ENCODE results near the gene SRSF11. TPM values are rescaled to one million over a fixed set of nuclear protein-coding genes. Genes with fewer than 3 reads are reported as not detected.

SRSF11 gene
- total and polyA plus RNA-seq, 2 of the 4 experiments (the other 2 are of a cell fraction), result 94.5 to 149 TPM

- H3K9me1 ChIP-seq (ENCODE audit: insufficient read depth, low read length), result no peaks in the 10 kb centered on the region
- no peak overlapping the region for H2AFZ ChIP-seq (replicated peaks; ENCODE audit: low read length, poor library complexity)
- H4K8ac ChIP-seq (ENCODE audit: low read depth in 2 of 2, low read length in 2 of 2), result no peak overlapping the region
- H3K36me3 ChIP-seq (ENCODE audit: control insufficient read depth, insufficient read depth, low read length), result peaks cover 10% of the 10 kb centered on the region
- H3K4me2 ChIP-seq (ENCODE audit: low read depth, low read length), result no peak overlapping the region
- H2AK9ac ChIP-seq (replicated peaks; ENCODE audit: low read depth, low read length, poor library complexity), result no peak overlapping the region
- DNase-seq, result no peak
- no peaks in the 10 kb centered on the region; the same call in 1 of the 2 replicates for H3K4me1 ChIP-seq (ENCODE audit: control insufficient read depth, insufficient read depth, low read length)
- H3K56ac ChIP-seq (ENCODE audit: extremely low read depth, insufficient read depth, low read length), result no peak overlapping the region
- intact Hi-C loops (cut with micrococcal nuclease), result loop anchor here (1.0 kb wide), 1 partner anchor 51 kb away; no protein-coding TSS in a partner anchor
- no peak overlapping the region for H2BK120ac ChIP-seq (ENCODE audit: low read depth, low read length)
- H3K9me3 ChIP-seq (ENCODE audit: control insufficient read depth, insufficient read depth, low read length), result no peaks in the 10 kb centered on the region
- H3K23ac ChIP-seq (ENCODE audit: low read depth, low read length), result no peak overlapping the region
- H2BK20ac ChIP-seq (ENCODE audit: low read depth, low read length), result no peak overlapping the region
- H3K18ac ChIP-seq (ENCODE audit: low read depth, low read length), result no peak overlapping the region
- no peak overlapping the region for H3K27ac ChIP-seq (ENCODE audit: insufficient read depth, low read length)
- H3K9ac ChIP-seq (ENCODE audit: low read depth, low read length), result no peak overlapping the region
- H3K4ac ChIP-seq (ENCODE audit: low read depth, low read length), result no peak overlapping the region
- no peak overlapping the region for H4K91ac ChIP-seq (ENCODE audit: insufficient read depth, low read depth, low read length)
- POLR2A ChIA-PET (ENCODE audit: unreplicated experiment), result no interaction called here
- no peak overlapping the region for H3K4me3 ChIP-seq (ENCODE audit: insufficient read depth, low read depth, low read length)
- H2BK5ac ChIP-seq (ENCODE audit: low read depth, low read length, poor library complexity, severe bottlenecking), result no peak overlapping the region
- dilution Hi-C loops (cut with HindIII; ENCODE audit: low sequenced_read_pairs, unreplicated experiment), result no loop called here
- 100% methylated on average over 2 of the region's 5 CpGs; no CpG with 5 or more reads in 1 of the 2 experiments for WGBS, 2 experiments (ENCODE audit: extremely low coverage in 2 of 2, insufficient read length in 1 of 2)
- no peak for ATAC-seq (ENCODE audit: low read depth)
- no peak overlapping the region for H2AK5ac ChIP-seq (ENCODE audit: low read depth, low read length)
- CTCF ChIA-PET, result interaction anchor here (1.1 kb wide), 1 partner anchor 17 kb away, joined by 3 read pairs; no protein-coding TSS in a partner anchor
- H2BK15ac ChIP-seq (ENCODE audit: low read depth, low read length), result no peak overlapping the region
- no peak overlapping the region for H4K5ac ChIP-seq (ENCODE audit: low read depth, low read length)
- H4K20me1 ChIP-seq (ENCODE audit: insufficient read depth, low read length), result no peaks in the 10 kb centered on the region
- in situ Hi-C loops (cut with MboI; ENCODE audit: low sequenced_read_pairs), result no loop called here
- TF ChIP-seq CHD1 (IDR thresholded peaks at IDR 0.05; ENCODE audit: low read depth, low read length) (no peak), RCOR1 (IDR thresholded peaks at IDR 0.05; ENCODE audit: insufficient replicate concordance, low read length) (no peak), CEBPB (IDR thresholded peaks at IDR 0.05; ENCODE audit: low read depth, low read length) (no peak), POLR2A (IDR thresholded peaks at IDR 0.05; ENCODE audit: low read depth, low read length) (no peak), USF2 (IDR thresholded peaks at IDR 0.05; ENCODE audit: low read depth, low read length) (no peak), RFX5 (IDR thresholded peaks at IDR 0.05; ENCODE audit: low read depth, low read length) (no peak), MXI1 (IDR thresholded peaks at IDR 0.05; ENCODE audit: borderline replicate concordance, low read depth, low read length) (no peak), SMC3 (IDR thresholded peaks at IDR 0.05; ENCODE audit: low read depth, low read length) (no peak), FOS (IDR thresholded peaks at IDR 0.05; ENCODE audit: low read depth, low read length) (no peak), ELK1 (IDR thresholded peaks at IDR 0.05; ENCODE audit: borderline replicate concordance, low read depth, low read length) (no peak), MAZ (IDR thresholded peaks at IDR 0.05; ENCODE audit: borderline replicate concordance, low read depth, low read length) (no peak), MAFK (IDR thresholded peaks at IDR 0.05; ENCODE audit: low read depth, low read length) (no peak), CTCF (conservative IDR thresholded peaks at IDR 0.05; ENCODE audit: low read depth, low read length) (no peak), BHLHE40 (IDR thresholded peaks at IDR 0.05; ENCODE audit: low read depth, low read length) (no peak), RAD21 (IDR thresholded peaks at IDR 0.05; ENCODE audit: low read length) (no peak), NFE2L2 (IDR thresholded peaks at IDR 0.05; ENCODE audit: low read depth, low read length) (no peak)
- H3K79me1 ChIP-seq (ENCODE audit: low read depth in 1 of 2, low read length in 2 of 2), result peaks cover 0 to 5% of the 10 kb centered on the region in 2 experiments; a peak in 2 of 4 replicates
- H3K14ac ChIP-seq (replicated peaks; ENCODE audit: low read depth, low read length), result no peak overlapping the region
- BruUV-seq (replicated peaks), result no TSS peak
- no peaks in the 10 kb centered on the region for H3K27me3 ChIP-seq (ENCODE audit: control insufficient read depth, insufficient read depth, low read length)
Observed at GRCh38 chr1:70277875-70278274, 56.7 kb downstream of the SRSF11 start.
